HG02642 (cell line): ENCODE data around the gene NHS.

Experiments used
- ATAC-seq: cut with Tn5 transposase; IDR thresholded peaks from one replicate; pipeline ENCODE4 v1.9.1; 2021; ENCODE audit warnings: mild to moderate bottlenecking; ENCODE audit not compliant: unreplicated experiment, poor library complexity

NHS gene

DNA sequence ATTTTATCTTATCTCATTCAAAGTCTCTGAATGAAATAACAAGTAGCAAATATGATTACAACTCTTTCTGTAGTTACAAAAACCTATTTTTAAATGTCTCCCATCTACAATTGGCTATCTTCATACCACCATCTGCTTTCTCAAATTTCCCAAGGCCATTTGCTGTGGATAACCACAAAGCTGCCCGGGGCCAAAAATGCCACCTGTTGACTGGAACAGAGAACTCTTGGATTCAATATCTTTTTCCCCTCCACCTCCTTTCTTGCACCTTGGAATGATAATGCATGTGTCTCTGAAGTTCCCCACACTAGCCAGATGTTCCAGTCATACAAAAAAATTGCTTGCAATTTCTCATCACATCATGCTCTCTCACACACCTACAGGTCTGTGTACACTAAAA, 269.0 kb downstream of the NHS start:
- ATAC-seq = no peak

DNA sequence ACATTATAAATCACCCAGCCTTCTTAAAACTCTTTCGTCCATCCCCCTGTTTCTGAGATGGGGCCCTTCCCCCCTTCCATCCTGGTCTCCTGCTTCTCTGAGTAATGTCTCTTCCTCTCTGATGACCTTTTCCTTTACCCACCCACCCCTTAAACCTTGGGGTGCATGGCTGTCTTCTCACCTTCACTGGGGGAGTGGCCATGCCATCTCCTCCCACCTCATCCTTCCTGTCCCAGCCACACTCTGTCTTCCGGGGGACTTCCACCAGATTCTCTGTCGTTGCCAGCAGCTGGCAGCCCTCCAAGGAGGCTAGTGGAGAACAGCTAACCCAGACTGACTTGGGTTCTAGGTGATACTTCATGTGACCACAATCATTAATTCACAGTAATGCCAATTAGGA, 279.1 kb downstream of the NHS start:
- no peak for ATAC-seq

DNA sequence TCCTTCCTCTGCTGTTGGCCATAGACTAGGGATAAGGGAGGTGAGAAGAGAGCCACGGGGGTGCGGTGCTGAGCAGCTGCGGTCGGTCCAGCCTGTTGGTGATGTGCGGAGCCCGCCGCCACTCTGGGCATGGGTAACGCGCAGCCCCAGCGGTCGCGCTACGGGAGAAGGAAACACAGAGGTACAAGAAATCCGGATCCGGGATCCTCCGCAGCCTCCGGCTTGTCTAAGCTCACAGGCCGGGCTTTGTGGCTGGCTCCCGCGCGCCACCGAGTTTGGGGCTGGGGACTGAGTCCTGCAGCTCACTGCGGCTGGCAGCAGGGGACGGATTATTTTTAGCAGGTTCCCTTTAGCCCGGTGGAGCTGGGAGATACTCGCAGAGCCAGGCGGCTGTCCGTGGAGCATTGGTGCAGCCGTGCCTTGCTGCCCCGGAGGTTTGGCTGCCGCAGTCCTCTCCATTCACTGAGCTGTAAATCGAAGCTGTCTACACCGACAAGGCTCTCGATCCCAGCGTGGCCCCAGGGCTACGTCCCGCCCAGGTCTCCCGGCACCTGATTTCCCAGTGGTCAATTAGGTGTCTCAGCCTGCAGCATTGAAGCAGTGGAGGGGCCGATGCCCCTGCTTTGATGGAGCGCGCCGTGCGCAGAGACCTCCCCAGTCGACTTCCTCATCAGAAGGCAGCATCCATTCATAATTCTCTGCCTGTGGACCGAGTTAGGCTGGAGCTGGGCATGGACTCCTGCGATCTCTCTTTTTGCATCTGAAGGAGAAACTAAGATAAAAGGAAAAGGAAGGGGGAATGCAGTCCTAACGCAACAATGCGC, 280.4 kb downstream of the NHS start:
- ATAC-seq = no peak

DNA sequence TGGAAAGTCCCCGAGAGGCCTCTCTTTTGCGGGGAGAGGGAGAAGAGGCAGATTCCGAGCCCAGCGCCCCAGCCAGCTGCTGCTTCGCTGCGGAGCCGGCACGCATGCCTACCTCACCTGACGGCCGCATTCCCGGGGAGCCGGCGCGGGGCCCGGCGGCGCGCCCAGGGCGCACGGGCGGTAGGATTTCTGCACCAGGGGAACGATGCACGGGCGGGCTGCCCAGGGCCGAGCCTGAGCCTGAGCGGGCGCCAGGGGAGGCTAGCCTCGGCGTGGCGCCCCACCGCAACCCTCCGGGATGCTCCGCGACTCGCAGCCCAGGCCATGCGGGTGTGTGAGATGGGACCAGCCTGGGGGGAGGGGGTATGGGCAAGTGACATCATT, 281.0 kb downstream of the NHS start:
- no peak for ATAC-seq

DNA sequence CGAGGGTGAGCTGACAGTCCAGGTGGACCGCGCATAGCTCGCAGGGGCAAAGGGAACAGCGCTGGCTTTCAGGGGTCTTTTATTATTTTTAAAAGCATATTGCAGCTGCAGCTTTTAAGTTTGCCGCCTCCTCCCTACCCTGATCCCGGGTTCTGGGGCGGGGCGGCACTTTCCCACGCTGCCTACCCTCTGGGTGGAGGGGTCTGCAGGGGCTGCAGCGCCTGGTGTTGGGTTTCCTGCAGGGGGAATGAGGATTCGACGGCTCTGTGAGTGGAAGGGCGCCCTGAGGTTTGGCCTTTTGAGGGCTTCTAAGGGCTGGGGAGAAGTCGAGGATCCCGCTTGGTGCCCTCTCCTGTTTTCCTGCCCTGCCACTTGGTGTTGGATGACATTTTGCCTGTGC, 281.6 kb downstream of the NHS start:
- no peak for ATAC-seq

DNA sequence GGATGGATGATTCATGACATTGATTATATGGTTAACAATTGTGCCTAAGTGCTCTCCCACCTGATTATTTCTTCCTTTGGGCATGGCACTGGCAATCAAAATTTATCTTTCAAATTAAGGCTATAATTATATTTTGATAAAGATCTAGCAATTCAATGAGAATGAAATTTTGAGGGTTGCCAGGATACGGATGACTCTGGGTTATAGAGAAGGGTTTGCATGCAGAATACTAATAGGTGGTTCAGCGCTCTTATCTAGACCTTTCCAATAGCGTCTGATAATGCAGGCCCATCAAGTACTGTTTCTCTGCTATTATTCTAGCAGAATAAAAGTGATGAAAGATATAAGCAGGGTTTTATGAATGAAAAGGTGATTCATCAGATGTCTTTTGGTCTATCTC, 287.4 kb downstream of the NHS start:
- no peak for ATAC-seq

DNA sequence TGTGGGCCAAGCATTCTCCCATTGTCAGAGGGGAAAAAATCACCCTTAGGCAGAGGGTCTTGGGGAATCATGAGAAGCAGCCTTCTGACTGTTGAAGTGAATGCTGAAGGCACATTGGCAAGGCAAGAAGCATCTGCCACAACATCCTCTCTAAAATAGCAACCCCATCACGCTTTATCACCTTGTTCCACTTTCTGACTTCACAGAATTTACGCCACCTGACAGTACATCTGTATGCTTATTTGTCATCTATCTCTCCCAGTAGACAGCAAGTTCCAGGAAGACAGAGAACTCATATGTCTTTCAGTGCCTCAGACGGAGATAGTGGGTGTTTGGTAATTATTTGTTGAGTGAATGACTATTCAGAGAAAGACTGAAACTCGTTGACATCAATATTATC, 293.9 kb downstream of the NHS start:
- no peak for ATAC-seq

DNA sequence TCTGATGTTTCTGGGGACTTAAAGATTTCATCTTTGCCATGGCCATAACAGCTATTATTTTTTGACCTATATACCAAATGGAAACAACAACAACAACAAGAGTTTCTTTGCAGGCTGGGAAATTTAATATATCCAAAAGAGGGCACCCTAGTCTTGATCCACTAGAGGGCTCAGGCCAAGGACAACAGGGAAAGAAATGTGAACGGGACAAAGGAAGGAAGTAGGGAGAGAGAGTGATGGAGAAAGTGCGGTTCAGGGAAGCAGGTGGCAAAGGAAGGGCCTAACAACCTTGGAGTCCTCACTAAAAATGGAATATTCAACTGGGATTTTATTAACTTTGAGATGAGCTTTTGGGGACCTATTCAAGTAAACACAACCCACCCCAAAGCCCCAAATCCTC, 294.5 kb downstream of the NHS start:
- no peak for ATAC-seq

DNA sequence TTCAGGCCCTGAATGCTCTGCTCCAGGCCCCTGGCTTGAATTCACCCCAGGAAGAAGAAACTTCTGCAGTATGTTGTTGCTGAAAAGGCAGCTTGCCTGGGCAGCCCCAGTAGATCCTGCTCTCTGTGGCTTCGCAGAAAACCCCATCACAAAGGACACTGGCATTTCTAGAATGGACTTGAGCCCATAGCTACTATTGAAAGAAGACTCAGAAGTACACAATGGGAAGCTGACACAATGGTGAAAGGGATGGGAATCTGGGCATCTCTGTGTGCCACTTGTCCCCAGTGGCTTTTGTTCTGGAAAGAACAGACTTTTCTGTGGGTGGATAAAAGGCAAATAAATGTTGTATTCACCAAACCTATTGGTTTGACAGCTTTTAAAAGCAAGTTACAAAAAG, 294.9 kb downstream of the NHS start:
- no peak for ATAC-seq

DNA sequence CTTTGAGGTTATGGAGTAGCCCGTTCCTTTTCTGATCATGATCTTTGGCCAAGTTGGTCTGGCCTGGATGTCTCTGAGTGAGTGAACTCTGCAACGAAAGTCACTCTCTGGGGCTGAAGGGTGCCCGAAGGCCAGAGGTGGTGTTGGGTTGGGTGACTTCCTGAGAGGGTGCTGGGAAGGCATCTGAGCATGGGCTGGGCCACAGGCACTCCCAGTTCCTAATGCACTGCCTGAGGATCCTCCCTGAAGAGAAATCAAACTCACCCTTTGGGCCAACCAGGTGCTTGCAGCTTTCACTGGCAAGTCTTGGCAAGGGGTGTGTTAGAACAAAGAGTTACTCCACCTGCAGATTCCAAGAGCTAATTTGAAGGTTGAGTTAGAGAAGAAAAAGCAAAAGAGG, 295.9 kb downstream of the NHS start:
- ATAC-seq = no peak

DNA sequence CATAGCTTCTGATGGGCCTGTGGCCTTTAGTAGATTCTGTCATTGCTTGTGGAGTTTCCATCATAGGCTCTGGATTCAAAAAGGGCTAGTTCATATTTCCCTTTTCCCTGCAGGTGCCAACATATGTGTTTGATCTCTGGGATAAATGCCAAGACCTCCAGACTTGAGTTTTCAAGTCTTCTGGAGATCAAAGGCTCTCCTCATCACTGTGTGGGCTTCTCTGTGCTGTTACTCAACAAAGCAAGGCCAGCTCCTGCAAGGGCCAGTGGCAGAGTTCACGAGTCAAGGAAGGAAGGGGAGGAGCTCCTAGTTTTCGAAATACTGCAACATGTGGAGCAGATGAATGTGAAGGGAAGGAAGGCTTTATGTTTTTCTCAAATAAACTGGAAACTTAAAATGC, 299.6 kb downstream of the NHS start:
- ATAC-seq = no peak

DNA sequence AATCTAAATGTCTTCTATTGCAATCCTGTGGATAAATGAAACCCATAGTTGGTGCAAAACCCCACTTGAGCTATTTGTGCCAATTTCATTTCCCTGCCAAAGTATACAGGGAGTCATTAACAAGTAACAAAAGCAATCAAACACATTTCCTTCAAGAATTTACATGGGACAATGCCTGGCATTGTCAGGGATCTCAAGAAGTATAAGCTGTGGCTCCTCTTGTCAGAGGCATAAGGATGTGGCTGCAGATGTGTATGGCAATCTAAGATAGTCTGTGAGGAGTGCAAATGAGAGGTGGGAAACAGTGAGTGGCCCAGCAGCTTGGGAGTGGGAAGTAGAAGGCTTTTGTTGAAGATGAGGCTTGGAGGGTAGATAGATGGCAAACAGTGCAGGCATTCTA, 304.3 kb downstream of the NHS start:
- ATAC-seq = no peak

DNA sequence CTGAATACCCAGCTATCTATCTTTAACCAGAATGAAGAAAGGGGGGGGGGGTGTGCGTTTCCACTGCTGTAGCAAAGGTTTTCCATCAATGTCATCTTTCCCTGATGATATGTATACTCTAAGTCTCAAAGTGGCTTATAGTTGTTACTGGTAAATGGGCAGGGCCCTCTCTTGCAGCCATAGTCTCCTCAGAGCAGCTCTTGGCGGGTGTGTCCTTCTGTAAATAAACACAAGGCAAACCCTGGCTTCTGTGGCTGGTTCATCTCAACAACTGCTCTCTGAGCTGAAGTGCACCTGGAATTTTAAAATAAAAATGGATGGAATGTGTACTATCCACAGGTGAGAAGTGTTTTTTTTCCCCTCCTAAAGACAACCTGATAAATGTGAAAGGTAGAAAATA, 304.8 kb downstream of the NHS start:
- no peak for ATAC-seq

DNA sequence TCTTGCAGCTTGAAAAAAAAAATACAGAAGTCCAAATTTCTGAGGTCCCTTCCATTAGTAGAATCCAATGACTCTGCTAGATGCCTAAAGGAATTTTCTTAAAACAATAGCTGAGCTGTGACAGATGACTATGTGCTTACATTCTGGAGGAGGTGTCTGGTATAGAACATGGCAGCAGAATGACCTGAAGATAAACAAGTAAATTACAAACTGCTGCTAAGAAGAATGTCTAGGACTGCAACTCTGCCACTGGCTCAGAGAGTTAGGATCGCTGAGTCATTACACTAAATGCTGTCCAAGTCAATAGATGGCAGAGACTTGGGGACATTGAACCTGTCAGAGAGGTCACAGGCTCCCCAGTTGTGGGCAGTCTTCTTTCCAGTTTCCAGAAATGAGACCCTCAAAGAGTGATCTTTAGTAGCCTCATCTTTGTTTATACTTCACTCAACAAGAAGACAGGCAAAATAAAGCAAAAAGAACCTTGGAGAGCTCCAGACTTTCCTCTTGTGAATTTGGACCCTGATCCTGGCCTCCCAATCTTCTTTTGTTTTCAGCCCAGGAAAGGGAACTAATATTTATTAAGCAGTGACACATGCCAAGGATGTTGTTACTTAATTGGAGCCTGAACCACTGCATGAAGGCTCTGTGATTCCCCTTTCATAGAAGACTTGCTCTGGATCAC, 305.9 kb downstream of the NHS start:
- ATAC-seq = no peak

DNA sequence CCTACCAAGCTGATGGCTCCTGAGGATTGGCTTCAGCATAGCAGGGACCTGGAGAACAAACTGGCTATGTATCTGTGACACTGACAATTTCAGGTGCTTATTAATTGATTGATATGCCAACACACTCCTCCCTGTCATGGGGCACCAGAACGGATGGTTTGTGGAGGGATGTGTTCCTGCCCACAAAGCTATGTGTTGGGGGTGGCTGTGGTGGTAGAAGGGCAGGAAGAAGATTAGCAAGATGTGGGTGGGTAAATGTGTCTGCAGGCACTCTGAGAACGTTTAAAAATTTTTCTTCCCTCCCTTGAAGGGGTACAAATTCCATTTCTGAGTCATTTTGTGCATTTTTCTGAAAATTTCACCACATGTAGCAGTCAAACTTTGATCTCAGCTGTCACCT, 307.3 kb downstream of the NHS start:
- ATAC-seq = no peak

DNA sequence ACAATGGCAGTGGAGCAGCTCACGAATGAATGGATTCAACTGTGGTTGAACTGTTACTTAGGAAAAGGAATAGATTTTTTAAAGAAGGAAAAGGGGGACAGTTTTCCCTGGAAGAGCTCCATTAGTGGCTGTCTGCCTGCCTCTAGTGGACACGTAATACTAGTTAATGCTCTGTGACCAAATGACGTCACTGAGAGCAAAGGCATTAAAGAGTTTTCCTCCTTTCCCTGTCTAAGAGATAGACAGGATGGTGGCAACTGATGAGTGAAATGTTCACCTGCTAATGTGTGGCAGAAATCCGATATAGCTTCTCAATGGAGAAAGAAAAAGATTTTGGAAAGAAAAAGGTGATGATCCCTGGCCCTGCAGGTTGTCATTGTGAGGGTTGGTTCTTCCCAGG, 310.0 kb downstream of the NHS start:
- no peak for ATAC-seq

DNA sequence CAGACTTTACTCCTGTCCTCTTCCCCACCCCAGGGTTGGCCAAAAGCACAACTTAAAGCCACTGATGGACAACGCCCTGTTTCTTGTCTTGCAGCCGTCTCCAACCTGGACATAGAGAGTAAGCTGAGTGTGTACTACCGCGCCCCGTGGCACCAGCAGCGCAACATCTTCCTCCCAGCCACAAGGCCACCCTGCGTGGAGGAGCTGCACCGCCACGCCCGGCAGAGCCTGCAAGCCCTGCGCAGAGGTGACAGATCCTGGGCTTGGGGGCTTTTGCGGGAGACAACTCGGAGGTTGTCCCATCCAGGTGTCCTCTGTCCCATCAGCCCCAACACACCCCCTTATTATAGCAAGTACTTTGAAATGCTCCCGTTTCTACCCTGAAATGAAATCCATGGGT, 312.6 kb downstream of the NHS start:
- ATAC-seq = no peak

DNA sequence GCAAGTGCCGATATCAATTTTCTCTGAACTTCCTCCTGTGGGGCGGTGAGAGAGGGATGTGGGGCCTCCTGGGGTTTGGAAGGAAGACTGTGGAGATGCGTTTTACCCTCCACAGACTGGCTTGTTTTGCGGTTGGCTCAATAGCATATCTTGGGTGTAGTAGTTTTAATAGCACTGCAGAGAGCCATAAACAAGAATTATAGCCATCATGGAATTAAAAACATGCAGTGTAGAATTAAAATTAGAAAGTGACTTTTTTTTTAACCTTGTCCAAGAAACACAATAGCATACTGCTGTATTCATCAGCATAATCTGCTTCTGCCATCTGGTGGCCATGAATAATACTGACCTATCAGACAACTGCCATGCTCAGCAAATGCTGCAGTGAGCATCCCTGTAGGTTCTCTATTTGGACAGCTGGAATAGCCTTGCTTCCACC, 315.0 kb downstream of the NHS start:
- ATAC-seq = no peak

DNA sequence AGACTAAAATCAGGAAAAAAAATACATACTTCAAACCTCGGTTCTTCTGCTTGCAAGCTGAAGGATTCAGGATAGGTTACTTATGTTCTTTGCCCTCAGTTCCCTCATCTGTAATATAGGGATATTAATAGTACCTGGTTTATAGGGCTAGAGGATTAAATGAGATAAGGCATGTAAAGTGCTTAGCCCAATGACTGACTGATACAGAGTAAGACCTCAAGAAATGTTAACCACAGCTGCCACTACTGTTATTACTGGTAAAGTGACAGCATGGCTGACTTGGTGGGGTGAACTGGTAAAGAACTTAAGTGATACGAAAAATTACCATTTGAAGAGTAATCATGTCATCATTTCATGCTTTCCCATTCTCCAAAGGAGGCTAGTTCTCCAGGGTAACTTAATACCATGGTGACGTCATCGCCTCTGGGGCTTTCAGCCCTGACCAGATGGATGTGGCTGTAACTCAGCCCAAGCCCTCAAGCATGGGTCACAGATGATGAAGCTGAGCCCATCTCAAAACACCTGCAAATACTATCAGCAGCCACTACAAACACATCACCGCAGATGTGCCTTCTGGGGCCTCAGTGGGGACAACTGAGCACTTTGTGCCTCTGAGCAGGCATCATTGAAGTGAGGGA, 317.8 kb downstream of the NHS start:
- no peak for ATAC-seq

DNA sequence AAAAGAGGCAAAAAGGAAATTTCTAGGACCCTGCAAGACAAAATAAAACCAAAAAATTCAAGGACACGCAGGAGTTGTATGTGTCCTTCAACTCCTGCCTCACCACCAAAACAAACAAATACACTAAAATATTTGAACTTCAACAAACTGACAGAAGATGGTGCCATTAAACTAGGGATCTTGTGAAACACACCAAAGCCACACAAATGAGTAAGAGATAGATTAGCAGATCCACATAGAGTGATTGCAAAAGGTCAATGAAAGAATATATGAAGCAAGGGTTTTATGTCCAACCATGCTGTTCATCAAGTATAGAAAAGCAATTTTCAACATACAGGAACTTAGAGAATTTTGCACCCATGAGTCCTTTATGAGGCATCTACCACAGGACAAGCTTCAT, 322.2 kb downstream of the NHS start:
- no peak for ATAC-seq

DNA sequence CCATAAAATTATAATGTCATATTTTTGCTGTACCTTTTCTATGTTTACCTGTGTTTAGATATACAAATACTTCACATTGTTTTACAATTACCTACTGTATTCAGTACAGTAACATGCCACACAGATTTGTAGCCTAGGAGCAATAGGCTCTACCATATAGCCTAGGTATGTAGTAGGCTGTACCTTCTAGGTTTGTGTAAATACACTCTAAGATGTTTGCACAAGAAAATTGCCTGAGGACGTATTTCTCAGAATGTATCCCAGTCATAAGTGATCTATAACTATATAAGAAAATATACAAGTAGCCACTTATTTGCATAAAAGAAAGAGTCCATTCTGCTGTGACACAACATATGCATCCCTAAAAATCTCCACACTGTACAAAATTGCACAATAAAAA, 326.0 kb downstream of the NHS start:
- no peak for ATAC-seq

DNA sequence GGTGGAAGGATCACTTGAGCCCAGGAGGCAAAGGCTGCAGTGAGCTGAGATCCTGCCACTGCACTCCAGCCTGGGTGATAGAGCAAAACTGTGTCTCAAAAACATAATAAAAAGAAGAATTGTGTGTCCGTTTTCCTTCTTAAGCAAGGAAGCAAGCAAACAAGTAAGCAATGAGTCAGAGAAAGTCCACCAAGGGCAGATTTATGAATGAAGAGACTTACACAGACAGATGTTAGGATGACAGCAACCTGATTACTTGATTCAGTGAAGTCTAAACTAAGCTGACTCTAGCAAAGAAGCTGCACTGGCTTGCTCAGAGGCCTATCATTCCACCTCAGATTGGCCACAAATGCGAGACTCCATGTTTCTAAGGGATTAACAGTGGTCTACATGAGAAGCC, 328.2 kb downstream of the NHS start:
- ATAC-seq = no peak
